Lung (tissue), 12 donors: ENCODE measurements around the gene TGFBR2. TPM values are rescaled to one million over a fixed set of nuclear protein-coding genes. Genes with fewer than 3 reads are reported as not detected.

Experiments used
- ATAC-seq: fragments of 200-7000 bp; cut with Tn5 transposase; one replicate; pipeline ENCODE4 v1.9.1; 2020; ENCODE audit warnings: moderate number of reproducible peaks; ENCODE audit not compliant: insufficient read depth, low FRiP score
- DNase-seq, 3 donors: peaks; one replicate each; pipeline ENCODE4 v3.0.0-alpha.2; 2013 to 2017
- H3K27ac ChIP-seq, 2 donors: one replicate each; pipeline ENCODE4 v1.5.1; 2013; ENCODE audit warnings: mild to moderate bottlenecking in 2 of 2, moderate library complexity in 2 of 2, control low read depth in 1 of 2, inconsistent platforms in 1 of 2, low read depth in 1 of 2, low read length in 1 of 2
- H3K27me3 ChIP-seq, 3 donors: one replicate each; pipeline ENCODE4 v1.5.1; 2013; ENCODE audit warnings: low read length in 2 of 3; ENCODE audit not compliant: control insufficient read depth in 3 of 3, insufficient read depth in 3 of 3
- H3K36me3 ChIP-seq, 4 donors: one replicate each; pipeline ENCODE4 v1.5.1; 2013; ENCODE audit warnings: low read length in 4 of 4, mild to moderate bottlenecking in 1 of 4, moderate library complexity in 1 of 4; ENCODE audit not compliant: control insufficient read depth in 4 of 4, insufficient read depth in 4 of 4
- H3K4me1 ChIP-seq, 5 donors: one replicate each; pipeline ENCODE4 v1.5.1; 2013; ENCODE audit warnings: low read length in 5 of 5, mild to moderate bottlenecking in 2 of 5, moderate library complexity in 1 of 5; ENCODE audit not compliant: control insufficient read depth in 5 of 5, insufficient read depth in 5 of 5
- H3K4me3 ChIP-seq: one replicate; pipeline ENCODE4 v1.5.1; 2013; ENCODE audit warnings: mild to moderate bottlenecking, control low read depth, moderate library complexity
- H3K9ac ChIP-seq, 2 donors: one replicate each; pipeline ENCODE4 v1.5.1; 2013; ENCODE audit warnings: low read length in 2 of 2, control low read depth in 1 of 2; ENCODE audit not compliant: insufficient read depth in 1 of 2
- H3K9me3 ChIP-seq, 4 donors: one replicate each; pipeline ENCODE4 v1.5.1; 2013; ENCODE audit warnings: low read length in 3 of 4, mild to moderate bottlenecking in 1 of 4, moderate library complexity in 1 of 4; ENCODE audit not compliant: control insufficient read depth in 4 of 4, insufficient read depth in 3 of 4
- CTCF ChIP-seq: IDR thresholded peaks from 2 replicates; pipeline ENCODE4 v1.5.1; 2012; ENCODE audit warnings: mild to moderate bottlenecking; ENCODE audit errors: control extremely low read depth, extremely low read depth
- WGBS, 2 donors: extraction: QIAGEN DNeasy Blood & Tissue Kit; methylation state at CpG; one replicate each; pipeline ENCODE4 v1.1.7; 2013; 5-methylcytosine and 5-hydroxymethylcytosine counted together
- polyA plus RNA-seq, 2 donors: library from polyadenylated mRNA; stranded (reverse); fragments of 200-250 nt; gene quantifications; one replicate each; pipeline ENCODE4 v1.2.1, GENCODE V29; 2013
- total RNA-seq, 2 donors: library from RNA; depleted of rRNA in 1 of 2; stranded (reverse); fragments of >200 nt in 1 of 2; gene quantifications; one replicate each; pipeline ENCODE4 v1.2.1, GENCODE V29; 2014 to 2021
- donor health status: control.
- donor health status: control.
- donor health status: Bipolar disorder and iron deficiency.
- donor health status: healthy.
- donor health status: DM: yes; HTN: yes; CAD: no.

Gene TGFBR2
- total and polyA plus RNA-seq, 4 donors, result 31.1 to 232 (median 163) TPM

- Histone ChIP-seq H3K9ac (no peak overlapping the region), H3K36me3 (peaks cover under 1 to 6% (median 3%) of the 10 kb centered on the region in 4 donors), H3K4me1 (peaks cover 0 to 32% (median 0%) of the 10 kb centered on the region in 5 donors), H3K27ac (no peak overlapping the region), H3K4me3 (no peak overlapping the region), H3K9me3 (no peaks in the 10 kb centered on the region), H3K27me3 (no peaks in the 10 kb centered on the region)
- no peak for TF ChIP-seq CTCF
- ATAC-seq (no peak), DNase-seq (no peak)
- 78 to 81% methylated on average over 4 of the region's 4 CpGs for WGBS, 2 donors
These were observed 14.3 kb downstream of the TGFBR2 start for GRCh38 chr3:30620402-30621360.

- 45 to 56% methylated on average over 2 of the region's 2 CpGs for WGBS, 2 donors
- H3K4me1 ChIP-seq, result peaks cover 0 to 34% (median 0%) of the 10 kb centered on the region in 5 donors
These were observed 15.2 kb downstream of the TGFBR2 start for GRCh38 chr3:30621576-30621975.

GRCh38 chr3:30622047-30622545 lies 15.7 kb downstream of the TGFBR2 start:
- Histone ChIP-seq H3K9ac (no peak overlapping the region), H3K36me3 (peaks cover 2 to 8% (median 5%) of the 10 kb centered on the region in 4 donors), H3K27me3 (no peaks in the 10 kb centered on the region), H3K27ac (peak overlapping the region in 1 of 2 donors; percentile 6), H3K4me3 (no peak overlapping the region), H3K4me1 (peaks cover 0 to 39% (median 0%) of the 10 kb centered on the region in 5 donors), H3K9me3 (no peaks in the 10 kb centered on the region)
- no peak for ATAC-seq
- no peak for DNase-seq
- TF ChIP-seq CTCF, result no peak

More at GRCh38 chr3:30621576-30621975, 15.2 kb downstream of the TGFBR2 start:
- Histone ChIP-seq H3K27ac (no peak overlapping the region), H3K4me3 (no peak overlapping the region), H3K9me3 (no peaks in the 10 kb centered on the region), H3K36me3 (peaks cover 2 to 8% (median 5%) of the 10 kb centered on the region in 4 donors), H3K27me3 (no peaks in the 10 kb centered on the region), H3K9ac (no peak overlapping the region)
- TF ChIP-seq CTCF, result no peak
- DNase-seq, result no peak
- no peak for ATAC-seq
